ENCODE results near the gene GRK6.

Gene GRK6

DNA sequence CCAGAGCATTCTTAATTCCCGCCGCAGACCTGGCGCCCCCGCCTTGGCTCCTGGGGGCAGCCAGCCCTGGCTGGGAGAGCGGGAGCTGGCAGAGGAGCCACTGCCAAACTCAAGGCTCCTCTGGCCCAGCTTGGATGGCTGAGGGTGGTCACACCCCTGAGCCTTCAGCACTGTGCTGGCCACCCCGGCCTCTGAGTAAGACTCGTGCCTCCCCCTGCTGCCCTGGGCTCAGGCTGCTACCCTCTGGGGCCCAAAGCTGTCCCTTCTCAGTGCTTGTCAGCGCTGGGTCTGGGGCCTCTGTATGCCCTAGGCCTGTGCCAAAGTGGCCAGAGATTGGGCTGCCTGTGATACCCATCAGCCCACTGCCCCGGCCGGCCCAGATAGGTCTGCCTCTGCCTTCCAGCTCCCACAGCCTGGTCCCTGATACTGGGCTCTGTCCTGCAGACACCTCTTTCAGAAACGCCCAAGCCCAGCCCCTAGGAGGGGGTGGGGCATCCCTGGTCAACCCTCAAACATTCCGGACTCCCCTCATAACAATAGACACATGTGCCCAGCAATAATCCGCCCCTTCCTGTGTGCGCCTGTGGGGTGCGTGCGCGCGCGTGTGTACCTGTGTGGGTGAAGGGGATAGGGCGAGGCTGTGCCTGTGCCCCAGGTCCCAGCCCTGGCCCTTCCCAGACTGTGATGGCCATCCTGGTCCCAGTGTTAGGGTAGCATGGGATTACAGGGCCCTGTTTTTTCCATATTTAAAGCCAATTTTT is 15.8 kb downstream of the GRK6 start:
- H3K4me1 ChIP-seq (ENCODE audit: control insufficient read depth in 1 of 2, insufficient read depth in 1 of 2, low read depth in 1 of 2, low read length in 1 of 2), result peaks cover 65 to 67% of the 10 kb centered on the region in 2 experiments
- H3K4me3 ChIP-seq (ENCODE audit: low read depth in 1 of 2, low read length in 1 of 2), result no peak overlapping the region
- H3K27ac ChIP-seq, result peak overlapping the region; percentile 98

GRCh38 chr5:177443144-177443983 is 16.9 kb downstream of the GRK6 start:
- Histone ChIP-seq H3K9me3 (no peaks in the 10 kb centered on the region), H3K4me3 (ENCODE audit: low read depth in 1 of 2, low read length in 1 of 2) (no peak overlapping the region), H3K4me1 (ENCODE audit: control insufficient read depth in 1 of 2, insufficient read depth in 1 of 2, low read depth in 1 of 2, low read length in 1 of 2) (peaks cover 66 to 76% of the 10 kb centered on the region in 2 experiments), H3K36me3 (peaks cover 66% of the 10 kb centered on the region), H3K27me3 (no peaks in the 10 kb centered on the region), H3K27ac (peak overlapping the region; percentile 98)
- TF ChIP-seq, protein P1, sequence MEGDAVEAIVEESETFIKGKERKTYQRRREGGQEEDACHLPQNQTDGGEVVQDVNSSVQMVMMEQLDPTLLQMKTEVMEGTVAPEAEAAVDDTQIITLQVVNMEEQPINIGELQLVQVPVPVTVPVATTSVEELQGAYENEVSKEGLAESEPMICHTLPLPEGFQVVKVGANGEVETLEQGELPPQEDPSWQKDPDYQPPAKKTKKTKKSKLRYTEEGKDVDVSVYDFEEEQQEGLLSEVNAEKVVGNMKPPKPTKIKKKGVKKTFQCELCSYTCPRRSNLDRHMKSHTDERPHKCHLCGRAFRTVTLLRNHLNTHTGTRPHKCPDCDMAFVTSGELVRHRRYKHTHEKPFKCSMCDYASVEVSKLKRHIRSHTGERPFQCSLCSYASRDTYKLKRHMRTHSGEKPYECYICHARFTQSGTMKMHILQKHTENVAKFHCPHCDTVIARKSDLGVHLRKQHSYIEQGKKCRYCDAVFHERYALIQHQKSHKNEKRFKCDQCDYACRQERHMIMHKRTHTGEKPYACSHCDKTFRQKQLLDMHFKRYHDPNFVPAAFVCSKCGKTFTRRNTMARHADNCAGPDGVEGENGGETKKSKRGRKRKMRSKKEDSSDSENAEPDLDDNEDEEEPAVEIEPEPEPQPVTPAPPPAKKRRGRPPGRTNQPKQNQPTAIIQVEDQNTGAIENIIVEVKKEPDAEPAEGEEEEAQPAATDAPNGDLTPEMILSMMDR (IDR thresholded peaks at IDR 0.05), result no peak

More for the DNA sequence above, 15.8 kb downstream of the GRK6 start:
- TF ChIP-seq, protein P1 (IDR thresholded peaks at IDR 0.05), result no peak
- no peaks in the 10 kb centered on the region for H3K27me3 ChIP-seq
- peaks cover 77% of the 10 kb centered on the region for H3K36me3 ChIP-seq
- no peaks in the 10 kb centered on the region for H3K9me3 ChIP-seq

DNA sequence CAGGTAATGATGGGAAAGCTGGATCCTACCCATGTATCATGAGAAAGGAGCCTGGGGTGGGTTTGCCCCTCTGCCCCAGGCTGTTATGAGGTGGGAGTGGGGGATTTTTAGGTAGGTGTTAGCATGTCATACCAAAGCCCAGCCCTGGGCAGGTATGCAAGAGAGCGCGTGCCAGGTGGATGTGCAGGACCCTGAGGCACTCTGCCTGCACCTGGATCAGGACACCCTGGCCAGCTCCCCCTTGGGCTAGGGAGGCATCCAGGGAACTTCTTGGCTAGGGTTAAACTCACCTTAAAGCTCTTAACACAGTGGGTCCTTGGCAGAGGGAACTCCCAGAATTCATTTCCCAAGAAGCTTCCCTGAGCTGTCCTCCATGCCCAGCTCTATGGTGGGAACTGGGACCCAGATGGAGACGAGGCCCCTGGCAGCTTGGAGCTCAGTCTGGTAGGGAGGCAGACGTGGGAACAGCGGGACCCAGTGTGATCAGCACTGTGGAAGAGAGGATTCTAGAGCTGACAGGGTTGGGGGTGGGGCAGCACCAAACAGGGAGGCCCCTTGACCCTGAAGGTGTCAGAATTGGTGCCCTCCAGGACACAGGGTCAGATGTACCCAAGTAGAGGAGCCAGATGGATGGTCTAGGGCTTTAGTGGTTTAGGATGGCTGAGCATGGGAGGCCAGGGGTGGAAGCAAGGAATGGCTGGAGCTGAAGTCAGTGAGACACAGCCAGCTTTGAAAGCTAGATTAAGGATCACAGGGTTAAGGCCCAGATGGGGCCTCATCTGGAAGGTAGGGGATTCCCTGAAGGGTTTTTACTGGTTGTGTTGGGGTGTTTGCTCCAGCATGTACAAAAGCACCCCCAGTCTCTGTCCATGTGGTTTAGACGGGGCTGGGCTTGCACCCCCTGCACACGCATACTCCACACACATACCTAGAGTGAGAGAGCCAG is 17.9 kb downstream of the GRK6 start:
- H3K36me3 ChIP-seq, result peaks cover 56% of the 10 kb centered on the region
- H3K4me1 ChIP-seq (ENCODE audit: control insufficient read depth in 1 of 2, insufficient read depth in 1 of 2, low read depth in 1 of 2, low read length in 1 of 2), result peaks cover 68 to 80% of the 10 kb centered on the region in 2 experiments
- H3K27ac ChIP-seq, result peak overlapping the region; percentile 98
- H3K27me3 ChIP-seq, result peaks cover 9% of the 10 kb centered on the region
- H3K9me3 ChIP-seq, result no peaks in the 10 kb centered on the region
- no peak overlapping the region for H3K4me3 ChIP-seq (ENCODE audit: low read depth in 1 of 2, low read length in 1 of 2)
- TF ChIP-seq, protein P1 (IDR thresholded peaks at IDR 0.05), result no peak

GRCh38 chr5:177445052-177445916 is 18.8 kb downstream of the GRK6 start:
- H3K4me1 ChIP-seq (ENCODE audit: control insufficient read depth in 1 of 2, insufficient read depth in 1 of 2, low read depth in 1 of 2, low read length in 1 of 2), result peaks cover 60 to 75% of the 10 kb centered on the region in 2 experiments
- TF ChIP-seq, protein P1 (IDR thresholded peaks at IDR 0.05), result no peak
- H3K27ac ChIP-seq, result peak overlapping the region; percentile 98
- peaks cover 47% of the 10 kb centered on the region for H3K36me3 ChIP-seq
- H3K4me3 ChIP-seq (ENCODE audit: low read depth in 1 of 2, low read length in 1 of 2), result peak overlapping the region in 1 of 2 experiments; percentile 68
- peaks cover 18% of the 10 kb centered on the region for H3K27me3 ChIP-seq
- H3K9me3 ChIP-seq, result no peaks in the 10 kb centered on the region

Data from neutrophil (primary cell).